WTC11 (cell line): ENCODE measurements around the gene HRAS.

Experiments
- AFF4 ChIP-seq: sonication (generic); formaldehyde crosslinking; IDR thresholded peaks from 2 replicates; pipeline ENCODE4 v1.8.1; 2023; ENCODE audit warnings: mild to moderate bottlenecking, missing genetic modification reagents, borderline replicate concordance
- CBFB ChIP-seq: sonication (generic); formaldehyde crosslinking; IDR thresholded peaks from 2 replicates; pipeline ENCODE4 v1.8.1; 2022; ENCODE audit warnings: mild to moderate bottlenecking, low read depth, missing genetic modification reagents
- CTCF ChIP-seq: fragments of 200-600 bp; IDR thresholded peaks from 2 replicates; pipeline ENCODE4 v1.8.0; 2022; ENCODE audit warnings: antibody characterized with exemption
- ESRRA ChIP-seq: sonication (generic); formaldehyde crosslinking; IDR thresholded peaks from 2 replicates; pipeline ENCODE4 v1.8.1; 2022; ENCODE audit warnings: mild to moderate bottlenecking, missing genetic modification reagents, borderline replicate concordance
- FOXP1 ChIP-seq: sonication (generic); formaldehyde crosslinking; IDR thresholded peaks from 2 replicates; pipeline ENCODE4 v1.8.0; 2022; ENCODE audit warnings: missing genetic modification reagents, mild to moderate bottlenecking, moderate library complexity, borderline replicate concordance
- JUN ChIP-seq: sonication (generic); formaldehyde crosslinking; IDR thresholded peaks from 2 replicates; pipeline ENCODE4 v1.8.0; 2023; ENCODE audit warnings: mild to moderate bottlenecking, missing genetic modification reagents
- SMAD3 ChIP-seq: sonication (generic); formaldehyde crosslinking; IDR thresholded peaks from 2 replicates; pipeline ENCODE4 v1.8.0; 2022; ENCODE audit warnings: missing genetic modification reagents, mild to moderate bottlenecking, borderline replicate concordance
- TCF7 ChIP-seq: sonication (generic); formaldehyde crosslinking; IDR thresholded peaks from 2 replicates; pipeline ENCODE4 v1.8.0; 2022; ENCODE audit warnings: mild to moderate bottlenecking, low read depth, missing genetic modification reagents, moderate library complexity
- TEAD4 ChIP-seq: sonication (generic); formaldehyde crosslinking; IDR thresholded peaks from 2 replicates; pipeline ENCODE4 v1.8.0; 2022; ENCODE audit warnings: mild to moderate bottlenecking, missing genetic modification reagents
- ZNF512 ChIP-seq: sonication (generic); formaldehyde crosslinking; IDR thresholded peaks from 2 replicates; pipeline ENCODE4 v1.8.1; 2022; ENCODE audit warnings: missing genetic modification reagents, borderline replicate concordance

GRCh38 chr11:565921-566509 is 30.6 kb upstream of the HRAS start:
- TF ChIP-seq AFF4 (CRISPR knock-in tag) (no peak), TEAD4 (CRISPR knock-in tag) (no peak), ESRRA (CRISPR knock-in tag) (no peak), ZNF512 (CRISPR knock-in tag) (no peak), CTCF (no peak), JUN (CRISPR knock-in tag) (no peak), CBFB (CRISPR knock-in tag) (no peak), FOXP1 (CRISPR knock-in tag) (no peak), TCF7 (CRISPR knock-in tag) (no peak), SMAD3 (CRISPR knock-in tag) (no peak)
